Dedifferentiated amniotic fluid mesenchymal stem cell (primary cell): ENCODE data around the gene ACSL5.

Source experiments
- DNase-seq: peaks from one replicate; pipeline ENCODE4 v3.0.0-alpha.2; 2016; ENCODE audit errors: extremely low spot score

Gene ACSL5, protein sequence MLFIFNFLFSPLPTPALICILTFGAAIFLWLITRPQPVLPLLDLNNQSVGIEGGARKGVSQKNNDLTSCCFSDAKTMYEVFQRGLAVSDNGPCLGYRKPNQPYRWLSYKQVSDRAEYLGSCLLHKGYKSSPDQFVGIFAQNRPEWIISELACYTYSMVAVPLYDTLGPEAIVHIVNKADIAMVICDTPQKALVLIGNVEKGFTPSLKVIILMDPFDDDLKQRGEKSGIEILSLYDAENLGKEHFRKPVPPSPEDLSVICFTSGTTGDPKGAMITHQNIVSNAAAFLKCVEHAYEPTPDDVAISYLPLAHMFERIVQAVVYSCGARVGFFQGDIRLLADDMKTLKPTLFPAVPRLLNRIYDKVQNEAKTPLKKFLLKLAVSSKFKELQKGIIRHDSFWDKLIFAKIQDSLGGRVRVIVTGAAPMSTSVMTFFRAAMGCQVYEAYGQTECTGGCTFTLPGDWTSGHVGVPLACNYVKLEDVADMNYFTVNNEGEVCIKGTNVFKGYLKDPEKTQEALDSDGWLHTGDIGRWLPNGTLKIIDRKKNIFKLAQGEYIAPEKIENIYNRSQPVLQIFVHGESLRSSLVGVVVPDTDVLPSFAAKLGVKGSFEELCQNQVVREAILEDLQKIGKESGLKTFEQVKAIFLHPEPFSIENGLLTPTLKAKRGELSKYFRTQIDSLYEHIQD

DNA sequence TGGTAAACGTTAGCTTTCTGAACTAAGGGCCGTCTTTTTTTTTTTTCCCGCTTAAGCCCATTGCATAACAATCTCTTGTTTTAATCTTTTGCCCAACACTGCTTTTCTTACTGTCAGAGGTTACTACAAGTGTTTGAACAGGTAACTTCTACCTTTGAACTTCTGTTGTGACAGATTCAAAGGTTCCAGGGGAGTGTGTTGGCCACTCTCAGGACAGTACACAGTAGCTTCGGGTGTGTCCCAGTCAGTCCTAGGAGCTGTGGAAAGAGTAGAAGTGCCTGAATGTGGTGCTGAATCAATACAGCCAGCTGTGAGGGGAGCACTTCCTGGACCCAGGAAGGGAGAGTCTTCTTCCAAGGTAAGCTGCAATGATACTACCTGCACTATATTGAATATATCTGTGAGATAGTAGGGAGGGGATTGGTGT lies at the start of gene ACSL5:
TSS of gene ACSL5 (plus strand) at position 205 of the 427 bp plus-strand sequence. CDS start 20,831 bp downstream, outside the sequence.
- DNase-seq, result peak; percentile 6

DNA sequence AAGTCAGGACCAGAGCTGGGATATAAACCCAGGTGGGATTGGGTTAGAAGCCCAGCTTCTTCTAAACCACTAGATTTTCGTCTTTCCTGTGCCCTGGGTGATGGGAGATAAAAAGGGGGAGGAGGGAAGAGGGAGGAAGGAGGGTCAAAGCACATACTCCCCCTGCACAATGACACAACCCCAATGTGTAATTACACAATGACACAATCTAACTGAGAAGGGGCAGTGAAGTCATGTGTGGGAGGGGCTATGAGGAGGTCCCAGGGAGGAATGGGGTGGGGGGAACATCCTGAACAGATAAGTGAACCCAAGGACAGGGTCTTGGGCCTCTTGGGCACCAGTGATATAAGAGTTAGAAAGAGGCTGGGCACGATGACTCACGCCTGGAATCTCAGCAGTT lies 46.2 kb upstream of the ACSL5 start:
- no peak for DNase-seq

DNA sequence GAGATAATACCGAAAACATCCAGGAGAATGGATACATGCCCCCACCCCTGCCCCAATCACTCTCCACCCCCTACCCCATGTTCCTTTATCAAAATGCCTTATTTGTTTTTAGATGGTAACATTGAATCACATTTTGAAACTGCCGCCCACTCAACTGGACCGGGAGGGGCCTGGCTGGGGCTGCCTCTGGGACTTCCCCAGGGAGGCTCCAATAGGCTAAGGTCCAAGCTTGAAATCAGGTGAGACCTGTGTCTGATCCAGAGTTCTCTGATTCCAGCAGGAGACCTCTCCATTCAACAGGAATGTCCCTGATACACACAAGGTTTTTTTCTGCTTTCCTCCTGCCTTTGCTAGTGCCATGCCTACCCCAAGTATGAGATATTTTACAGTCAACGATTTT lies 43.8 kb upstream of the ACSL5 start:
- DNase-seq, result no peak

- no peak for DNase-seq
Measured at GRCh38 chr10:112330607-112331160, 43.2 kb upstream of the ACSL5 start.

DNA sequence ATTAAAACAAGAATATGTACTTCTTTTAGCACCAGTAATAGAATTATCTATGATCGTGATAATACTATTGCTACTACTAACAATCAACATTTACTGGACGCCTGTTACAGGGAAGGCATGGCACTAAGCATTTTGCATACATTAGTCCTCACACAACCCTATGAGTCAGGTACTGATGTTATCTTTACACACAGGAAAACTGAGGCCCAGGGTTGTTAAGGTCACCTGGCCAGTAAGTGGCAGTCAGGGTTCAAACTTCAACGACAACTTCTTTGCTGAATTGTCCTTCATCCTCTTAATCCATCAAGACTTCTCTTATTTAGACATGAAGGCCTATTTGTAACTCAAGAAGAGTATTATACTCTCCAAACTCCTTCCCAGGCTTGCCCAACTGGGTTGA lies 41.9 kb upstream of the ACSL5 start:
- DNase-seq, result no peak

DNA sequence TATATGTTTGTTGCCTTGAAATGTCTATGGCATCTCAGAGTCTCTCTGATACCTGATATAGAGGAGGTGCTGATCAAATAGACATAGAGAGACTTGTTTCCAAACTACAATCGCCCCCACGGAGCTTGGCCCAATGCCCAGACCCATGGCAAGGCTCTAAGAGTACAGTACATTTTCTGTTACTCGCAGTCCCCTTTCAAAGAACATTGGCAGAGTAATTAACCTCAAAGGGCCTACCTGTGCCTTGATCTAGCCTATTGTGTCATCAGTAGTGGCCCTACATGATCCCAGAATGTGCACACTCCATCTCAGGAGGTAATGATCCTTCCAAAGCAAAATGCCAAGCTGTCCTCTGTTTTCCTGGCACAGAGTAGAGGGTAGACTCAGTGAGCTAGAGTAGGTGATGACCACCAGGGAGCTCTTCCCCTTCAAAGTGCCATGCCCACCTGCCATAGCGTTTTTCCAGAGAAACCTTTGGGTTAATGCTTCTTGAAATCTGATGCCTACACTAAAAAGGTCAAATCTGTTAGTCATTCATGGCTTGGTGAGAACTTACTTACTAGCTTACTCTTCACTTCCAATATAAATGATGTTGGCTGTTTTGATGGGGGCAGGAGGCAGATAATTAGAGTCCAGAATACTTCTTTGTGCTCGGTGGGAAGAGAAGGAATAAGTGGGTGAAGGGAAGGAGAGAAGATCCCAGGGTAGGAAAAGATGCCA lies 41.2 kb upstream of the ACSL5 start:
- DNase-seq, result no peak

DNA sequence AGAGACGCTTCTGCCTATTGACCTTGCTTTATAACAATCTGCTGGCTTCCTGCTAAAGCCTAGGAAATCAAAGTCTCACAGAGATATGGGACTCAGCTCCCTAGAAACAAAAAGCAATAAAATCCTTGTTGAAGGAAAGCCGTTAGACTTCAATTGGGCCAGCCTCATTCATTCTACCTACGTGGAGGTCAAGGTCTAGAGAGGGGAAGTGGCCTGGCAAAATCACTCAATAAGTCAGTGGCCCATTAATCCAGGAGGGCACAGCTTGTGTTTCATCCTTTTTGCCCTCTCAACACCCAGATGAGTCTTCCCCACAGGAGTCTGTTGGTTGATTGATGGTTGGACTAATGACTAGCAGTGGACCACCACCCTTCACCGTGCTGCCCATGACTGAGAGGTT lies 40.5 kb upstream of the ACSL5 start:
- no peak for DNase-seq

DNA sequence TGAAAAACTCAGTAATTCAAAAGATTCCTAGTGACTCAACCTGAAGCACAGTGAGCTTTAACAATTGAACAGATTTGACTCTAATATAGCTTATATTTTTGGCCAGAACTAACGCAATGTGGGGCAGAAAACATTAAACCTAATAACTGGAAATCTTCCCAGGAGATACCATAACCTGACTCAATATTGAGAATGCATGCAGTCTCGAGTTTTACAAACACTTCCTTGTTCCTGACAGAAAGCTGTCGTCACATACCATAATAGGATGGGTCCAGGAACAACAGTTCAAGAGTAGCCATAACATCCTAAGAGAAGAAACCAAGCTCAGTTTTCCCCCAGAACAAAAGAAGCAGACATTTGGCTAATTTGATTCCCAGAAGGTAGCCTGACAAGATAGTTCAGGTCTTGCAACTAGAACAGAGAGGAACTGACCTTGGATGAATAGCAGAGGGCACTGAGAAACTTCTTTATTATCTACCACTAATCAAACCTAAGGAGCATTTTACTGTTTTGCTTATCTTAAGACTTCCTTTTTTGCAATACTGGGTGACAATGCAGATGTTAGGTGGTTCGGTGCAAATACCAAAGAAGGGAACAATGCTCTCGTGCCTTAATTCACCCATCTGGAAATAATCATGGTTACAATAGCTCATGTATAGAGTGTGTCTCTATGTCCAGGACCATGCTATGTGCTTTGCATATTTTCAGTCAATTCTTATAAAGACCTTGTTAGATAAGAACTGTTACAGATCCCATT lies 38.6 kb upstream of the ACSL5 start:
- DNase-seq, result no peak

DNA sequence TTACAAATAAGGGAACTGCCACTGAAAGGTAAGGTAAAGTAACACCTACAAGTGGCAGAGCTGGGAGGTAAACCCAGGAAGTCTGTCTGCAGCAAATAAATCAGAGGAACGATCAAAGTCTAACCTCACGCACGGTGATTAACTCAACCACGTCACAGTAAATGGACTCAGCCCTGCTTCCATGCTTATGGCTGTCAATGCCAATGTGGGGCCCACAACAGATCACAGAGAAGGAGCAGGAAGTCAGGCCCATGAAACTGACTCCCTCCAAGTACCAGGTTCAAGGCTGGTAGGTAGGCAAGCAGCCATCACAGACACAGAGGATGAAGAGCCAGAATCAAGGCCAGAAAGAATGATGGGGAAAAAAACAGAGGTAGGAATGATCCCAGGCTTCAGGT lies 38.0 kb upstream of the ACSL5 start:
- no peak for DNase-seq

DNA sequence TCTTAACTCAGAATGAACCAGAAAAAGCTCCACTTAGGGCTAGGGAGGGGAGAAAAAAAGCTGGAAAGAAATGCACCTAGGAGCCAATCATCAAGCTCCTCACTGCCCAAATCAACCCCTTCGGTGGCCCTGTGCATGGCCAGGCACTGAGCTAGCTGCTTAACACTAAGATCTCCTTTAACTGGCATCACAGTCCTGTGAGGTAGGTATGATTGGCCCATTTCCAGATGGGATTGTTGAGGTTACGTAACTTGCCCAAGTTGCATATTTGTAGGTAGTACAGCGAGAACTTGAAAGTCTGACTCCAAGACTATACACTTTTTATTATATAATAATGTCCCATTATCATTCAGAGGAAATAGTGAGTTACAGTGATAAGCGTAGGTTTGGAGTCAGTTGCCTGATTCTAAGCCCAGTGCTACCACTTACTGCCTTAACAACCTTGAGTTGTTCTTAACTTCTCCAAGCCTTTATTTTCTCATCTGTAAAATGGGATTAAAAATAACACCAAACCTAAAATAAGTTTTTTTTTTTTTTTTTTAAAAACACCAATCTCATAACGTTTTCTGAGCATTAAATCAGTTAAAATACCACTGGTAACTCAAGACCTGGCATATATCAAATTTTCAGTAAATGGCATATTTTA lies 37.2 kb upstream of the ACSL5 start:
- DNase-seq, result no peak

GRCh38 chr10:112338957-112339356 lies 35.0 kb upstream of the ACSL5 start:
- no peak for DNase-seq

DNA sequence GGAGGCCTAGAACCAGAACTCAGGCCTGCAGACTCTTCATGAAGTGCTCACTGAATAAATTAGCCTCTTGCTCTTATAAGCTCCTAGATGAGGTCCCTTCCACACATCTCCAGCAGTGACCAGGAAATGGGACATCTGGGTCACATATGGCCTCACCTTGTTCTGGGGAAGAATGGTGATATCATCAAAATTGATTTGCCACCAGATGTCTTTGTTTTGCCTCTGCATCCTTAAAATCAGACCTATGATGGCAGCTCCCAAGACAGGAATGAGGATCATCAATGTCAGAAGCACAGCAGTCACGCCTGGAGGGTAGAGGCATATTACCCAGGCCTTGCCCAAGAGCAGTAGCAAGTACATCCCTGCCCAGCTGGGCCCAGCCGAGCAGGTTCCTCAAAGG lies 33.3 kb upstream of the ACSL5 start:
- DNase-seq, result no peak

DNA sequence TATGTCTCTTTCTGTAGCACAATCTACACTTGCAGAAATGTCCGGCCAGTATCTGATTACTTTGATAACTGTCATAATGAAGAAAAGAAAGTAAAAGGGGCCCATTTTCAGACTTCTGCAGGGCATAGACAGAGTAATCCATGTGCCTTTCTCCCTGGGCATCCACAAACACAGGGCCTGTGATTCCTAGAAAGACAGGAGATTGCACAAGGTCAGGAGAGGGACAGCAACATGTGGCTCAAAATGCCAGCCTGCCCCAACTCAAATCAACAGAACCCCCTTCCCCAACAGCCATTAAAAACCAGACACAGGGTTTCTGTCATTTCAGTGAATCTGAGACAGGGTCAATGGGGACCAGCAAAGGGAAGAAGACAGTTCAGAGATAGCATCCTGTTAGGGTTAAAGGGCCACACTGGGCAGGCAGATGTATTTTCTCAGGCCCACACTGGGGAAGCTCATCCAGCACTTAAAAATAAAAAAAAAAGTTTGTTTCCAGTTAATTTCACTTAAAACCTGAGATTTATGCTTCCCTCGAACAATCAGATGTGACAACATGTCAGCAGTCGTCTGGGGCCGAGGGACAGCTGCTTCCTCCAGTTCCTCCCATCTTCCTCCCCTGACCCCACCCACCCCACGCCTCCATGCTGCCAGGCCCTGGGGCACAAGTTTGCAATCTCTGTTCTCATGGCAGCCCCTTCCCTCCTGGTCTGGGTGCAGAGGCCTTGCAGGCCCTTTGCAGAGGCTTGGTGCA lies 30.7 kb upstream of the ACSL5 start:
- DNase-seq, result no peak

- DNase-seq, result no peak
Measured at GRCh38 chr10:112344261-112344660, 29.7 kb upstream of the ACSL5 start.

DNA sequence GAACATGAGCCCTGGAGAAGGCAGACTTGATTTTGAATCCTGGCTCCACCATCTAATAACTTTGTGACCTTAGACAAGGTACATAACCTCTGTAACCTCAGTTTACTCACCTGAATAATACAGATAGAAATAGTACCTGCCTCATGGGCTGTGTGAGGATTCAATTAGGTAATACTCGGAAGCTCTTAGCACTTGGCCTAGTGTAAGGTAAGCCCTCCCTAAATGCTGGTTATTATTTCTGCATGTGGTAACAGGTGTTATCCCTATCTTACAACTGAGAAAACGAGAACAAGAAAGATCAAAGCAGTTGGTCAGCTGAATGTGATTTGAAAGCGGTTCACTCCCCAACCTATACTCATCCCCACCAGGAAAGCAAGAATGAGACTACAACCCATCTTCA lies 28.7 kb upstream of the ACSL5 start:
- DNase-seq, result no peak

- no peak for DNase-seq
Measured at GRCh38 chr10:112345743-112346142, 28.2 kb upstream of the ACSL5 start.

GRCh38 chr10:112346774-112347173 lies 27.1 kb upstream of the ACSL5 start:
- DNase-seq, result no peak

- no peak for DNase-seq
Measured at GRCh38 chr10:112347709-112348671, 25.9 kb upstream of the ACSL5 start.

- no peak for DNase-seq
Measured at GRCh38 chr10:112348759-112349158, 25.2 kb upstream of the ACSL5 start.
